Neural cell (in vitro differentiated cells): ENCODE data around the gene ARHGEF12. TPM values are rescaled to one million over a fixed set of nuclear protein-coding genes. Genes with fewer than 3 reads are reported as not detected.

Source experiments
- H2AFZ ChIP-seq: fragments of 200-600, 300-800 bp; sonication (generic), shearing (Covaris generic); 2 replicates; pipeline ENCODE4 v1.6.0; 2014; ENCODE audit warnings: low read depth, mild to moderate bottlenecking, antibody characterized with exemption, low read length, moderate library complexity
- H3F3A ChIP-seq: fragments of 200-600 bp; shearing (Covaris generic); 2 replicates; pipeline ENCODE4 v1.6.1; 2016; ENCODE audit warnings: mild to moderate bottlenecking, moderate library complexity, mixed read lengths, antibody characterized with exemption, low read length; ENCODE audit not compliant: insufficient read depth, poor library complexity, severe bottlenecking
- H3K27ac ChIP-seq: fragments of 200-600, 300-800 bp; sonication (generic), shearing (Covaris generic); 2 replicates; pipeline ENCODE4 v1.5.1; 2014; ENCODE audit warnings: mild to moderate bottlenecking, low read length, moderate library complexity
- H3K27me3 ChIP-seq: fragments of 300-800, 200-600 bp; sonication (generic), shearing (Covaris generic); 2 replicates; pipeline ENCODE4 v1.6.0; 2014; ENCODE audit warnings: mild to moderate bottlenecking, low read depth, low read length, moderate library complexity; ENCODE audit not compliant: insufficient read depth
- H3K36me3 ChIP-seq: fragments of 300-800, 200-600 bp; sonication (generic), shearing (Covaris generic); 2 replicates; pipeline ENCODE4 v1.5.1; 2014; ENCODE audit warnings: mild to moderate bottlenecking, antibody characterized with exemption, low read length, moderate library complexity; ENCODE audit not compliant: insufficient read depth
- H3K4me2 ChIP-seq: fragments of 300-800, 200-600 bp; sonication (generic), shearing (Covaris generic); 2 replicates; pipeline ENCODE4 v1.6.0; 2014; ENCODE audit warnings: mild to moderate bottlenecking, low read length
- H3K4me3 ChIP-seq: fragments of 300-800, 200-600 bp; sonication (generic), shearing (Covaris generic); 2 replicates; pipeline ENCODE4 v1.5.1; 2014; ENCODE audit warnings: mild to moderate bottlenecking, low read length, moderate library complexity
- H3K79me2 ChIP-seq: fragments of 200-600 bp; shearing (Covaris generic); replicated peaks from 2 replicates; pipeline ENCODE4 v1.6.0; 2014; ENCODE audit warnings: mild to moderate bottlenecking, low read length, moderate library complexity; ENCODE audit not compliant: insufficient read depth
- H3K9ac ChIP-seq: fragments of 300-800, 200-600 bp; sonication (generic), shearing (Covaris generic); 2 replicates; pipeline ENCODE4 v1.6.1; 2016; ENCODE audit warnings: mild to moderate bottlenecking, low read length, mixed read lengths
- H3K9me2 ChIP-seq: fragments of 200-600 bp; shearing (Covaris generic); 2 replicates; pipeline ENCODE4 v1.6.1; 2016; ENCODE audit warnings: mild to moderate bottlenecking, low read length, mixed read lengths; ENCODE audit not compliant: insufficient read depth
- H3K9me3 ChIP-seq: fragments of 200-600, 300-800 bp; sonication (generic), shearing (Covaris generic); 2 replicates; pipeline ENCODE4 v1.6.1; 2016; ENCODE audit warnings: mild to moderate bottlenecking, mixed run types, low read length, moderate library complexity, mixed read lengths
- H4K20me1 ChIP-seq: fragments of 200-600 bp; shearing (Covaris generic); 2 replicates; pipeline ENCODE4 v1.6.1; 2016; ENCODE audit warnings: mild to moderate bottlenecking, mixed run types; ENCODE audit not compliant: insufficient read depth
- EP300 ChIP-seq: fragments of 450-650 bp; conservative IDR thresholded peaks from 2 replicates; pipeline ENCODE4 v1.6.1; 2014; ENCODE audit warnings: antibody characterized with exemption, mild to moderate bottlenecking, moderate library complexity; ENCODE audit not compliant: poor library complexity, severe bottlenecking
- EZH2 ChIP-seq: fragments of 200-600, 300-800 bp; shearing (Covaris generic), sonication (generic); IDR thresholded peaks from 2 replicates; pipeline ENCODE4 v1.6.1; 2014; ENCODE audit warnings: antibody characterized with exemption, low read length, borderline replicate concordance, mild to moderate bottlenecking; ENCODE audit not compliant: insufficient read depth, poor library complexity, severe bottlenecking
- MXI1 ChIP-seq: fragments of 450-650 bp; conservative IDR thresholded peaks from 2 replicates; pipeline ENCODE4 v1.6.1; 2014; ENCODE audit warnings: antibody characterized with exemption, mild to moderate bottlenecking; ENCODE audit not compliant: poor library complexity, severe bottlenecking
- POLR2AphosphoS5 ChIP-seq: IDR thresholded peaks from 2 replicates; pipeline ENCODE4 v1.6.1; 2012
- RAD21 ChIP-seq: fragments of 450-650 bp; conservative IDR thresholded peaks from 2 replicates; pipeline ENCODE4 v1.6.1; 2014; ENCODE audit warnings: antibody characterized with exemption, mild to moderate bottlenecking, moderate library complexity
- SMC3 ChIP-seq: fragments of 450-650 bp; conservative IDR thresholded peaks from 2 replicates; pipeline ENCODE4 v1.6.1; 2014; ENCODE audit warnings: antibody characterized with exemption, mild to moderate bottlenecking, moderate library complexity; ENCODE audit not compliant: poor library complexity
- TAF1 ChIP-seq: IDR thresholded peaks from 2 replicates; pipeline ENCODE4 v1.6.1; 2012; ENCODE audit warnings: low read depth
- polyA plus RNA-seq: library from polyadenylated mRNA; depleted of rRNA; stranded (reverse); fragments of >200 nt; gene quantifications from 2 replicates; pipeline ENCODE4 v1.2.3, GENCODE V29; 2014
- TF ChIP-seq, protein P1 (sequence below): fragments of 450-650 bp; IDR thresholded peaks from 2 replicates; pipeline ENCODE4 v1.5.1; 2014; ENCODE audit warnings: antibody characterized with exemption, mild to moderate bottlenecking, moderate library complexity; ENCODE audit not compliant: poor library complexity, severe bottlenecking
- TF ChIP-seq, protein P2 (sequence below): IDR thresholded peaks from 2 replicates; pipeline ENCODE4 v1.6.1; 2012; ENCODE audit warnings: borderline replicate concordance

The ARHGEF12 gene
- polyA plus RNA-seq, 1 donor from 2014 or later, result 93.4 TPM

DNA sequence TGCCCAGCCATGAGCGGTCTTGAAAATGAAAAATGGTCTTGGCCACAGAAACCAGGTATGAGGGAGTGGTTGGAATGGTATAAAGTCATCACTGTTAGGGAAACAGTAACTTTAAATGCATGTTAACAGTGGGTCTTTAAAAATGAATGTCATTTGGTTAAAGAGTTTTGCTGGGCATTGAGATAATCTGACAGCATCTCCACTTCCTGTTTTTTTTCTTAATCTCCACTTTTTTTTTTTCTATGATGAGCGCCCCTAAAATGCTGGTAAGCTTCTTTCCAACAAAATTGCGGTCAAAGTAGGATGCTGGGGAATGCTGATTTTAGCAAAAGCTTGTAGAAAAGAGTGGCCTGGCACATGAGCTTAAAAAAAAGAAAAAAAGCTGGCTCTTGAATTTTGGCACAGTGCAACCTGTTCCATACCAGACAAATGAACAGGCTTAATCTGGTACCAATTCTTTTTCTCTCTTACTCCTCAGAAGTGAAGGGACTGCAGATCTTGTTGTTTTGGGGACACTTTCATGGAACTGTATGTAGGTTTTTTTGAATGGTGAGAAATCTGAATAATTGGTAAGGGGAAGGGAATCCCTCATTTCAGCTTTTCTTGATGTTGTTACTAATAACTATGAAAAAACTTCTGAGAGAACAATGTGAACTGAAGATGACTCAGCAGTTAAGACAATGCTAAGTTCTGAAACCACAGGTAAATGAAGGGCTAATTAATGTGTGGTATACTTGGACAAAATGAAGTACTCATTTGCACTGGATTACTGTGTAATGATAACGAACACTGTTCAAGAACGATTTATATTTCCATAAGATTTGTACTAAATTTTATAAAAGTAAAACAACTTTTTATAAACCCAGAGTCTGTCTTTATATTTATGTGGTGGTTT is 3.1 kb upstream of the ARHGEF12 start:
- H4K20me1 ChIP-seq, result no peaks in the 10 kb centered on the region
- no peak overlapping the region for H3K27ac ChIP-seq
- no peaks in the 10 kb centered on the region for H3K9me3 ChIP-seq
- peaks cover 8% of the 10 kb centered on the region for H3K79me2 ChIP-seq
- no peak overlapping the region for H3K9ac ChIP-seq
- no peak overlapping the region for H2AFZ ChIP-seq
- no peaks in the 10 kb centered on the region for H3K27me3 ChIP-seq
- no peak overlapping the region for H3K4me2 ChIP-seq
- no peaks in the 10 kb centered on the region for H3K9me2 ChIP-seq
- TF ChIP-seq, protein P1, sequence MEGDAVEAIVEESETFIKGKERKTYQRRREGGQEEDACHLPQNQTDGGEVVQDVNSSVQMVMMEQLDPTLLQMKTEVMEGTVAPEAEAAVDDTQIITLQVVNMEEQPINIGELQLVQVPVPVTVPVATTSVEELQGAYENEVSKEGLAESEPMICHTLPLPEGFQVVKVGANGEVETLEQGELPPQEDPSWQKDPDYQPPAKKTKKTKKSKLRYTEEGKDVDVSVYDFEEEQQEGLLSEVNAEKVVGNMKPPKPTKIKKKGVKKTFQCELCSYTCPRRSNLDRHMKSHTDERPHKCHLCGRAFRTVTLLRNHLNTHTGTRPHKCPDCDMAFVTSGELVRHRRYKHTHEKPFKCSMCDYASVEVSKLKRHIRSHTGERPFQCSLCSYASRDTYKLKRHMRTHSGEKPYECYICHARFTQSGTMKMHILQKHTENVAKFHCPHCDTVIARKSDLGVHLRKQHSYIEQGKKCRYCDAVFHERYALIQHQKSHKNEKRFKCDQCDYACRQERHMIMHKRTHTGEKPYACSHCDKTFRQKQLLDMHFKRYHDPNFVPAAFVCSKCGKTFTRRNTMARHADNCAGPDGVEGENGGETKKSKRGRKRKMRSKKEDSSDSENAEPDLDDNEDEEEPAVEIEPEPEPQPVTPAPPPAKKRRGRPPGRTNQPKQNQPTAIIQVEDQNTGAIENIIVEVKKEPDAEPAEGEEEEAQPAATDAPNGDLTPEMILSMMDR, result no peak
- TF ChIP-seq POLR2AphosphoS5 (no peak), EP300 (no peak), MXI1 (no peak), RAD21 (no peak), SMC3 (no peak), TAF1 (no peak), EZH2 (no peak)
- TF ChIP-seq, protein P2, sequence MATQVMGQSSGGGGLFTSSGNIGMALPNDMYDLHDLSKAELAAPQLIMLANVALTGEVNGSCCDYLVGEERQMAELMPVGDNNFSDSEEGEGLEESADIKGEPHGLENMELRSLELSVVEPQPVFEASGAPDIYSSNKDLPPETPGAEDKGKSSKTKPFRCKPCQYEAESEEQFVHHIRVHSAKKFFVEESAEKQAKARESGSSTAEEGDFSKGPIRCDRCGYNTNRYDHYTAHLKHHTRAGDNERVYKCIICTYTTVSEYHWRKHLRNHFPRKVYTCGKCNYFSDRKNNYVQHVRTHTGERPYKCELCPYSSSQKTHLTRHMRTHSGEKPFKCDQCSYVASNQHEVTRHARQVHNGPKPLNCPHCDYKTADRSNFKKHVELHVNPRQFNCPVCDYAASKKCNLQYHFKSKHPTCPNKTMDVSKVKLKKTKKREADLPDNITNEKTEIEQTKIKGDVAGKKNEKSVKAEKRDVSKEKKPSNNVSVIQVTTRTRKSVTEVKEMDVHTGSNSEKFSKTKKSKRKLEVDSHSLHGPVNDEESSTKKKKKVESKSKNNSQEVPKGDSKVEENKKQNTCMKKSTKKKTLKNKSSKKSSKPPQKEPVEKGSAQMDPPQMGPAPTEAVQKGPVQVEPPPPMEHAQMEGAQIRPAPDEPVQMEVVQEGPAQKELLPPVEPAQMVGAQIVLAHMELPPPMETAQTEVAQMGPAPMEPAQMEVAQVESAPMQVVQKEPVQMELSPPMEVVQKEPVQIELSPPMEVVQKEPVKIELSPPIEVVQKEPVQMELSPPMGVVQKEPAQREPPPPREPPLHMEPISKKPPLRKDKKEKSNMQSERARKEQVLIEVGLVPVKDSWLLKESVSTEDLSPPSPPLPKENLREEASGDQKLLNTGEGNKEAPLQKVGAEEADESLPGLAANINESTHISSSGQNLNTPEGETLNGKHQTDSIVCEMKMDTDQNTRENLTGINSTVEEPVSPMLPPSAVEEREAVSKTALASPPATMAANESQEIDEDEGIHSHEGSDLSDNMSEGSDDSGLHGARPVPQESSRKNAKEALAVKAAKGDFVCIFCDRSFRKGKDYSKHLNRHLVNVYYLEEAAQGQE, result no peak
- no peaks in the 10 kb centered on the region for H3K36me3 ChIP-seq
- H3K4me3 ChIP-seq, result no peak overlapping the region
- no peaks in the 10 kb centered on the region for H3F3A ChIP-seq

DNA sequence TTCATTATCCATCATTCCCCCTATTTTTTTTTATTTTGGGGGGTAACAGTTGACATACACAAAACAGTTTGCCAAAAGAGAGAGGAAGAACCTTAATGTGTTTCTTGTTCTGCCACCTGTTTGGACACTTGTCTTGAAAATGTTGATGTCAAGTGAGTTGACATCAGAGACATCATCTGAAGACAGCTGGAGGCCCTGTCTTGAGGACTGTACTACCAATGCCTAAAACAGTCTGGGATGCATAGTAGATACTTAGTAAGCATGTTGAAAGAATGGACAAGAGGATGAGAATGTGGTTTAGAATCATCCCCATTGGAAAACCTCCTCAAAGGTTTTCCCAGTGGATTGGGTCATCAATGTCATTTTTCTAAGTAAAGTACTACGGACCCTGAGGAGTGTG is 2.4 kb upstream of the ARHGEF12 start:
- Histone ChIP-seq H3K27ac (no peak overlapping the region), H3K4me3 (no peak overlapping the region), H3K9me2 (no peaks in the 10 kb centered on the region), H3K9ac (no peak overlapping the region), H2AFZ (no peak overlapping the region), H3K27me3 (no peaks in the 10 kb centered on the region), H3K4me2 (no peak overlapping the region), H4K20me1 (no peaks in the 10 kb centered on the region), H3K79me2 (peaks cover 15% of the 10 kb centered on the region), H3F3A (no peaks in the 10 kb centered on the region), H3K9me3 (no peaks in the 10 kb centered on the region), H3K36me3 (no peaks in the 10 kb centered on the region)
- TF ChIP-seq MXI1 (no peak), POLR2AphosphoS5 (no peak), RAD21 (no peak), EZH2 (no peak), TAF1 (no peak), SMC3 (no peak), EP300 (no peak)
- TF ChIP-seq, protein P1, result no peak
- TF ChIP-seq, protein P2, result no peak
